ENCODE results near the gene ABHD12B. TPM values are rescaled to one million over a fixed set of nuclear protein-coding genes. Genes with fewer than 3 reads are reported as not detected.

ABHD12B gene
- total and polyA plus RNA-seq, 9 of the 15 experiments (the other 6 are each of a cell fraction or from before 2014, with no cell fraction given): not detected

- in situ Hi-C loops (cut with MboI): no loop called here
- no peaks in the 10 kb centered on the region; a peak in 3 of 5 replicates for H3K4me1 ChIP-seq (replicated peaks in 1 of 2; ENCODE audit: control insufficient read depth in 2 of 2, insufficient read depth in 2 of 2, low read length in 2 of 2)
- H3K9me3 ChIP-seq (replicated peaks; ENCODE audit: control insufficient read depth, insufficient read depth, low read depth, low read length): no peaks in the 10 kb centered on the region
- no peak for ATAC-seq
- no peak overlapping the region for H3K4me3 ChIP-seq
- 33% methylated on average over 10 of the region's 10 CpGs for WGBS (ENCODE audit: insufficient coverage, low coverage, missing lambda C conversion rate)
- no peak overlapping the region for H3K27ac ChIP-seq (ENCODE audit: extremely low read depth, low read depth, low read length)
- DNase-seq (ENCODE audit: extremely low read depth in 1 of 4, low spot score in 3 of 4): no peak
- BruUV-seq (replicated peaks): no TSS peak
- intact Hi-C loops (cut with micrococcal nuclease): no loop called here
- no peaks in the 10 kb centered on the region for H4K20me1 ChIP-seq (replicated peaks; ENCODE audit: control insufficient read depth, insufficient read depth, low read length)
- no peak overlapping the region for H3K9ac ChIP-seq (ENCODE audit: insufficient read depth in 1 of 2, low read depth in 2 of 2, low read length in 2 of 2)
- ChIA-PET CTCF (ENCODE audit: low intra/inter-chr PET ratio) (no interaction called here), POLR2A (no interaction called here)
- H3K79me2 ChIP-seq (ENCODE audit: control insufficient read depth, insufficient read depth, low read length): no peaks in the 10 kb centered on the region
- no peaks in the 10 kb centered on the region for H3K9me1 ChIP-seq (ENCODE audit: control insufficient read depth, insufficient read depth, low read length)
- peaks cover under 1 to 8% of the 10 kb centered on the region in 2 experiments; a peak in 2 of 5 replicates for H3K27me3 ChIP-seq (ENCODE audit: control insufficient read depth in 2 of 2, insufficient read depth in 2 of 2, low read length in 2 of 2)
- H3K36me3 ChIP-seq (ENCODE audit: control insufficient read depth, insufficient read depth, low read length): no peaks in the 10 kb centered on the region
- no peak for FAIRE-seq
- TF ChIP-seq MAZ (CRISPR knock-in tag; conservative IDR thresholded peaks at IDR 0.05 in 1 of 2, IDR thresholded peaks at IDR 0.05 in 1 of 2) (no peak), HNRNPUL1 (IDR thresholded peaks at IDR 0.05; ENCODE audit: low read length) (no peak), RFX5 (IDR thresholded peaks at IDR 0.05; ENCODE audit: low read depth, low read length) (no peak), ARID3A (IDR thresholded peaks at IDR 0.05; ENCODE audit: borderline replicate concordance, low read depth, low read length) (no peak), ZNF785 (CRISPR knock-in tag; IDR thresholded peaks at IDR 0.05) (no peak)
- H3K4me2 ChIP-seq (ENCODE audit: insufficient read depth, low read length): no peak overlapping the region
- H2AFZ ChIP-seq (ENCODE audit: low read depth, low read length): no peak overlapping the region
Observed at GRCh38 chr14:50823762-50824636, 47.9 kb upstream of the ABHD12B start.
